ENCODE data around the gene CX3CL1.

DNA sequence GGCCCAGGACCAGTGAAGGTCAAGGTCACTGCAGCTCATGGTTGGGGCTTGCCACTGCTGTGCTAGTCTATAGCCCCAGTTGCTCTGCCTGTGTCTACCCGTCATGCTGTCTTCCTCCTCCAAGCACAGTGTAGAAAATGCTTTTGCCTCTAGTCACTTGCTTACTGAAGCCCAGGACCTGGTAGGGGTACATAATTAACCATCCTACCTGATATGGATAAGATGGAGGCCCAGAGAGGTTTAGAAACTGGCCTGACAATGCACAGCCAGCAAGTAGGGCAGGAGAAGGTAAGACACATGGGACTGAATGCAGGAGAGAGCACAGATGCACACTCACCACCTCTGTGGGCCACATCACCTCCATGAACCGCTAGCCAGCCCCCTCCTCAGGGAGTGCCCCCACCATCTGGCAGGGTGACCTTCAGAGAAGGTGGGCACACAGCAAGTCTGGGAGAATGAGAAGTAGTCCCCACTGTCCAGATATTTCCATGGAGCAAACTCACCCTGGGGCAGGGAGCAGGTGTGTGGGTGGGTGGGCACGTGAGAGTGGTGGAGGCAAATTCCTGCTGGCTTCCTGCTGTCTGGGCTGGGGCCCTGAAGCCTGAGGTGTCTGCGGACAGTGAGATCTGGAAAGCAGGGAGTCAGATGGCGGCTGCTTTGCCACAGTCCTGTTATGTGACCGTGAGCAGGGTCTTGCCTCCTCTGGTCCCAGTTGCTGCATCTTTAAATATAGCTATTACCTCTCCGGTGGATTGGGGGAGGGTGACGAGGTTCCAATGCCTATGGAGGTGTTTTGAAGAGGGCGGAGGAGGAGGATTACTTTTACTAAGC, 1.0 kb downstream of the CX3CL1 start:
- no peak for TF ChIP-seq TAF1 (IDR thresholded peaks at IDR 0.05; ENCODE audit: borderline replicate concordance, low read depth, low read length)
- no peak for TF ChIP-seq POLR2A (IDR thresholded peaks at IDR 0.05; ENCODE audit: low read depth, low read length)

Data from GM12892 (cell line).